ENCODE results near the gene OR2AT4. TPM values are rescaled to one million over a fixed set of nuclear protein-coding genes. Genes with fewer than 3 reads are reported as not detected.

OR2AT4 gene
- total RNA-seq, 1 donor from 2014 or later: not detected

- peaks cover 2% of the 10 kb centered on the region for H3K4me1 Mint-ChIP-seq (ENCODE audit: low read depth, unreplicated experiment)
Observed at GRCh38 chr11:75143420-75143731, 46.7 kb upstream of the OR2AT4 start.

GRCh38 chr11:75142714-75143419, 46.2 kb upstream of the OR2AT4 start:
- no peak for DNase-seq
- no peak overlapping the region for H3K4me3 Mint-ChIP-seq (ENCODE audit: unreplicated experiment)
- peaks cover 1% of the 10 kb centered on the region for H3K27me3 Mint-ChIP-seq (ENCODE audit: unreplicated experiment)
- no peak overlapping the region for H3K27ac Mint-ChIP-seq (ENCODE audit: unreplicated experiment)
- H3K9me3 Mint-ChIP-seq (ENCODE audit: unreplicated experiment): peaks cover 6% of the 10 kb centered on the region
- TF ChIP-seq, protein P1, sequence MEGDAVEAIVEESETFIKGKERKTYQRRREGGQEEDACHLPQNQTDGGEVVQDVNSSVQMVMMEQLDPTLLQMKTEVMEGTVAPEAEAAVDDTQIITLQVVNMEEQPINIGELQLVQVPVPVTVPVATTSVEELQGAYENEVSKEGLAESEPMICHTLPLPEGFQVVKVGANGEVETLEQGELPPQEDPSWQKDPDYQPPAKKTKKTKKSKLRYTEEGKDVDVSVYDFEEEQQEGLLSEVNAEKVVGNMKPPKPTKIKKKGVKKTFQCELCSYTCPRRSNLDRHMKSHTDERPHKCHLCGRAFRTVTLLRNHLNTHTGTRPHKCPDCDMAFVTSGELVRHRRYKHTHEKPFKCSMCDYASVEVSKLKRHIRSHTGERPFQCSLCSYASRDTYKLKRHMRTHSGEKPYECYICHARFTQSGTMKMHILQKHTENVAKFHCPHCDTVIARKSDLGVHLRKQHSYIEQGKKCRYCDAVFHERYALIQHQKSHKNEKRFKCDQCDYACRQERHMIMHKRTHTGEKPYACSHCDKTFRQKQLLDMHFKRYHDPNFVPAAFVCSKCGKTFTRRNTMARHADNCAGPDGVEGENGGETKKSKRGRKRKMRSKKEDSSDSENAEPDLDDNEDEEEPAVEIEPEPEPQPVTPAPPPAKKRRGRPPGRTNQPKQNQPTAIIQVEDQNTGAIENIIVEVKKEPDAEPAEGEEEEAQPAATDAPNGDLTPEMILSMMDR (IDR thresholded peaks at IDR 0.05; ENCODE audit: partially characterized antibody, unreplicated experiment): no peak
- H3K4me1 Mint-ChIP-seq (ENCODE audit: low read depth, unreplicated experiment): peaks cover 2% of the 10 kb centered on the region
- H3K36me3 Mint-ChIP-seq (ENCODE audit: unreplicated experiment): peaks cover 3% of the 10 kb centered on the region

More at GRCh38 chr11:75143420-75143731, 46.7 kb upstream of the OR2AT4 start:
- no peak overlapping the region for H3K27ac Mint-ChIP-seq (ENCODE audit: unreplicated experiment)
- no peak for DNase-seq
- no peak overlapping the region for H3K4me3 Mint-ChIP-seq (ENCODE audit: unreplicated experiment)
- H3K36me3 Mint-ChIP-seq (ENCODE audit: unreplicated experiment): no peaks in the 10 kb centered on the region
- TF ChIP-seq, protein P1 (IDR thresholded peaks at IDR 0.05; ENCODE audit: partially characterized antibody, unreplicated experiment): no peak
- peaks cover 1% of the 10 kb centered on the region for H3K27me3 Mint-ChIP-seq (ENCODE audit: unreplicated experiment)
- H3K9me3 Mint-ChIP-seq (ENCODE audit: unreplicated experiment): peaks cover 6% of the 10 kb centered on the region

GRCh38 chr11:75141166-75141565, 44.5 kb upstream of the OR2AT4 start:
- peaks cover 6% of the 10 kb centered on the region for H3K9me3 Mint-ChIP-seq (ENCODE audit: unreplicated experiment)
- H3K27me3 Mint-ChIP-seq (ENCODE audit: unreplicated experiment): peaks cover 1% of the 10 kb centered on the region
- H3K4me1 Mint-ChIP-seq (ENCODE audit: low read depth, unreplicated experiment): no peaks in the 10 kb centered on the region
- H3K36me3 Mint-ChIP-seq (ENCODE audit: unreplicated experiment): peaks cover 5% of the 10 kb centered on the region
- H3K4me3 Mint-ChIP-seq (ENCODE audit: unreplicated experiment): no peak overlapping the region
- no peak for DNase-seq
- no peak overlapping the region for H3K27ac Mint-ChIP-seq (ENCODE audit: unreplicated experiment)
- TF ChIP-seq, protein P1 (IDR thresholded peaks at IDR 0.05; ENCODE audit: partially characterized antibody, unreplicated experiment): no peak

- Mint-ChIP-seq H3K36me3 (ENCODE audit: unreplicated experiment) (peaks cover 5% of the 10 kb centered on the region), H3K4me1 (ENCODE audit: low read depth, unreplicated experiment) (no peaks in the 10 kb centered on the region), H3K27ac (ENCODE audit: unreplicated experiment) (no peak overlapping the region), H3K9me3 (ENCODE audit: unreplicated experiment) (peaks cover 6% of the 10 kb centered on the region), H3K4me3 (ENCODE audit: unreplicated experiment) (no peak overlapping the region), H3K27me3 (ENCODE audit: unreplicated experiment) (peaks cover 1% of the 10 kb centered on the region)
- DNase-seq: peak; percentile 80
- TF ChIP-seq, protein P1 (IDR thresholded peaks at IDR 0.05; ENCODE audit: partially characterized antibody, unreplicated experiment): peak; percentile 97
Observed at GRCh38 chr11:75140269-75141138, 43.8 kb upstream of the OR2AT4 start.

DNA sequence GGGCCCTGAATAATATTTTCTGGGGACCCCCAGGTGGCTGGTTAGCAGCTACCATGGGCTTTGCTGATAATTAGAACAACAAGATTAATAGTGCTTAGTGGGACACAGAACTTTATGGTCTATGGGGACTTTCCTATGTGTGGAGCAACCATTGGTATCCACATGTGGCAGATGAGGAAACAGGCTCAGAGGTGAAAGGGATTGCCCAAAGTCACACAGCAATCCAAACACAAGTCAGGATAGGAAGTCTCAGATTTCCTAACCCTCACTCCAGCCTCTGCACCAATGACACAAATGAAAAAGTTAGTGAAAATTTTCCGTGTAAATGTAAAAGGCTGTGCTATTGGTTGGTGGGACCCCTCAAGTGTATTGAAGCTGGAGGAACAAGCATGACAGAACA, 39.0 kb upstream of the OR2AT4 start:
- H3K9me3 Mint-ChIP-seq (ENCODE audit: unreplicated experiment): peaks cover 2% of the 10 kb centered on the region
- no peak for DNase-seq
- H3K36me3 Mint-ChIP-seq (ENCODE audit: unreplicated experiment): peaks cover 12% of the 10 kb centered on the region
- H3K4me1 Mint-ChIP-seq (ENCODE audit: low read depth, unreplicated experiment): peaks cover 1% of the 10 kb centered on the region
- H3K4me3 Mint-ChIP-seq (ENCODE audit: unreplicated experiment): no peak overlapping the region
- peaks cover 4% of the 10 kb centered on the region for H3K27me3 Mint-ChIP-seq (ENCODE audit: unreplicated experiment)
- no peak overlapping the region for H3K27ac Mint-ChIP-seq (ENCODE audit: unreplicated experiment)
- TF ChIP-seq, protein P1 (IDR thresholded peaks at IDR 0.05; ENCODE audit: partially characterized antibody, unreplicated experiment): no peak
